OCI-M1 (cell line): ENCODE data around the gene TFIP11.
A peak's percentile ranks its signal among the peaks of the same experiment; 100 is the strongest.

Source experiments
- DNase-seq: peaks from one replicate; lab custom pipeline; 2025; lab: John Stamatoyannopoulos, UW

Gene TFIP11

DNA sequence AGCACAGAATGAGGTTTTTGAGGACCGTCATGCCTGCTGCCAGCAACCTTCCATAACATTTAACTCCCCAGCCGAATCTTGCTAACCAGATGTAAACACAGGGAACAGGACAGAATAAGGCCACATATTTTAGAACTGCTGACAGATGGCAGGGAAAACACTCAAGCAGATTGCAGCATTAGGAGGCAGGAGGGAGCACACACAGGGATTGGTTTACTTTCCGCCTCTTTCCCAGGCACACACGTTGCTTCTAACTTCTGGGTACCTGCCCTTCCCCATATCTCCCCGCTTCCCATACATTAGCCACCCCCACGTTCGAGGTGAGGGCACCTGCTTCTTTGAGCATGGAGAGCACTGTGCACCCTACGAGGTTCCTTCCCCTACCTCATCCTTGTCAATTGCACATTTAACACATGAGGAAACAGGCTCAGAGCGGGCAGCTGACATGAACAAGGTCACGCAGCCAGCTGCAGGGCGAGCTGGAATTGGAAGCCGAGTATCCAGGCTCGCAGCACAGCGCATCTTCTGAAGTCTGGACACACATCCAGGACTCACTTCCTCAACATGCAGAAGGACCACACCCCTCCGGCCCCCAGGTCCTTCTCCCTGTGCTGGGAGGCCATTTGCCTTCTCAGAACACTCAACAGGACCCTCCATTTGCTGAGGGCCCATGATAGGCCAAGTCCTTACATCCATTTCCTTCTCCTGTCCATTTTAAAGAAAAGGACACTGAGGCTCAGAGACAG is 64.5 kb downstream of the TFIP11 start:
- DNase-seq = no peak

DNA sequence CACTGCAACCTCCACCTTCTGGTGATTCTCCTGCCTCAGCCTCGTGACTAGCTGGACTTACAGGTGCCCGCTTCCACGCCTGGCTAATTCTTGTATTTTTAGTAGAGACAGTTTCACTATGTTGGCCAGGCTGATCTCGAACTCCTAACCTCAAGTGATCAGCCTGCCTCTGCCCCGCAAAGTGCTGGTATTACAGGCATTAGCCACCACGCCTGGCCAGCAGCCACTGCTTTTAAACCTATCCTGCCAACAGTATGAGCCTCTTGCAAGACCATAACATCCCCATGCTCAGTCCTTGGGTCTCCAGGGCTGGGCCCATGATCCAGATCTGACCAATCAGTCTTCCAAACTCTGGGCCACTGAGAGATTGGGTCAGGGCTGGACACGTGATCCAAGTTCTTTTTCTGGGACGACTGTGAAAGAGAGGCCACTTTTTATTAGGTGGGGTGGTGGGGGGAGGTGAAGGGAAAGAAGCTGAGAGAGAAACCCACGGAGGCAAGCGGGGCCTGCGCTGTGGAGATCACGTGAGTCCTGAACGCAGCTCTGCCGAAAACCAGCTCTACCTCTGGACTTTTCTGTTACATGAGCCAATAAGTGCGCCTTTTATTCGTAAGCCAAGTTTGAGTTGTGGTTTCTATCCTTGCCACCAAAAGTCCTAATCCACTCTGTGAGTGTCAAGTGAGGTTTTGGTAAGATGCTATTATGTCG is 65.3 kb downstream of the TFIP11 start:
- DNase-seq = no peak

DNA sequence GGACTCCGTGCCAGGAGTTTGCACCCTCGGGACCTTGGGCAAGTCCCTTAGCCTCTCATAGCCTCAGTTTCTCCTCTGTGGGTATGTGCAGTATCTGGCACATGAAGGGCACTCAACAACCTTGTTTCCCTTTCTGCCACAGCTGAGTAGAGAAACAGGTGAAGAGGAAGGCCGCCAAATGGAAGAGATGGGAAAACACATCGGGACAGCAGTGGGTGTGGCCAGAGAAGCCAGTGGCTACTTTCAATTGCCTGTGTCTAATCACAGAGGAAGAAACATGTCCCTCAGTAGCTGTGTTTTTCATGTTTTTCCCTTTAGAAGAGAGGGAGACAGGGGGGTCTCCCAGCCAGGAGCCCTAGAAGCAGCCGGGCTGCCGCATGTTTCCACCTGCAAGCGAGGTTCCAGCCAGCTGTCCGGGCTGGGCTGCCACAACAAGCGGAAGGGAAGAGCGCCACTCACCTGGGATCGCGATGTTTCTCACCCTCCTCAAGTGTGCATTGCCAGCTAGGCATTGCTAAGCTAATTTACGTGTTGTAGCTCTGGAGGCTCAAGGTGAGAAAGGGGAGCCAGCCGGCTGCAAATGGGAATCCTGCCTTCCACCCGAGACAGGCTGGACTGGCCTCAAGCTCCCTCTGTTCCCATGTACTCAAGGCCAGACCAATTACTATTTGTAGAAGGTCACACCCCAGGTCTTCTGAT is 66.5 kb downstream of the TFIP11 start:
- no peak for DNase-seq

DNA sequence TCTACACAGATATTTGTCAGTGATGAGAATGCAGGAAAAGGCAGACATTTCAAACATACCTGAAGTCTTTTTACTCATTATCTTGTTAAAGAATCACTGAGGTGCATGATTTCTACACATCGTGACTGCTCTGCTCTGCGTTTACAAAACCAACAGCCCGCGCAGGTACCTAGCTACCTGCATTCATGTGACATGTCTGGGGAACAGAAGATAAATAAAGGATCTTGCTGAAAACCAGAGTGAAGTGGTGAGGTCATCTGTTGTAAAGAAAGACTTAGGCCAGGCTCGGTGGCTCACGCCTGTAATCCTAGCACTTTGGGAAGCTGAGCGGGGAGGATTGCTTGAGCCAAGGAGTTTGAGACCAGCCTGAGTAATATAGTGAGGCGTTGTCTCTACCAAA is 67.5 kb downstream of the TFIP11 start:
- no peak for DNase-seq

DNA sequence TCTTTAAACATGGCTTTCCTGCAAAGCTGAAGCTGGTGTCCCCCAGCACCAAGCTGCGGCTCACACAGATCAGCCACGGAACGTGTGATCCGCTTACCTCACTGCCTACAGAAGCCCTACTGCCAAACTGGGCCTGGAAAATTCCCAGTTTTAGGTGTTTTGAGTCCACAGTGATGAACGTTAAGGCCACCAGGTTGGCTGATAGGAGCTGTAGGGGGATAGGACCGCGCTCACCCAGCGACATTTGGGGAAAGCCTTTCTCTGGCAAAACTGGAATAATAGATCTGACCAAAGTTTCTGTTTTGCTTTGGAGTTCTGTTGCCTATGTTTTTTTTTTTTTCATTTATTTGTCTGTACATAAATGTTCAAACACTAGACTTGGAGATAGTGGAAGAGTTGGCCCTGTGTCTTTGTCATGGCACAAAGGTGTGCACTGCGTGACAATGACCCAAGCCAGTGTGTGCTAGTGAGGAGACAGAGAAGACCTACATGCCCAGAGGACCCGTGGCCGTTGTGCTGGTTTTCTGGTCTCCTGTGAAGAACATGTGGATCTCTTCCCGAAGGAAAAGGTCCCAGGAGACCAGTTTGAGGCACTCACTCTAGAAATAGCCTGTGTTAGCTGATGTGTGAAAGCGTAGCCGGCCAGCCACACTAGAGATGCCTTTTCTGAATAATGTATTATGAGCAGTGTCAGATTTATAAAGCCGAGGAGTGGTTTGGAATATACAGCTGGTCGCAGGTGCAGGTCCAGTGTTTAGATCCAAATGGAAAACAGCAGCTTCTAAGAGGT is 68.2 kb downstream of the TFIP11 start:
- no peak for DNase-seq

DNA sequence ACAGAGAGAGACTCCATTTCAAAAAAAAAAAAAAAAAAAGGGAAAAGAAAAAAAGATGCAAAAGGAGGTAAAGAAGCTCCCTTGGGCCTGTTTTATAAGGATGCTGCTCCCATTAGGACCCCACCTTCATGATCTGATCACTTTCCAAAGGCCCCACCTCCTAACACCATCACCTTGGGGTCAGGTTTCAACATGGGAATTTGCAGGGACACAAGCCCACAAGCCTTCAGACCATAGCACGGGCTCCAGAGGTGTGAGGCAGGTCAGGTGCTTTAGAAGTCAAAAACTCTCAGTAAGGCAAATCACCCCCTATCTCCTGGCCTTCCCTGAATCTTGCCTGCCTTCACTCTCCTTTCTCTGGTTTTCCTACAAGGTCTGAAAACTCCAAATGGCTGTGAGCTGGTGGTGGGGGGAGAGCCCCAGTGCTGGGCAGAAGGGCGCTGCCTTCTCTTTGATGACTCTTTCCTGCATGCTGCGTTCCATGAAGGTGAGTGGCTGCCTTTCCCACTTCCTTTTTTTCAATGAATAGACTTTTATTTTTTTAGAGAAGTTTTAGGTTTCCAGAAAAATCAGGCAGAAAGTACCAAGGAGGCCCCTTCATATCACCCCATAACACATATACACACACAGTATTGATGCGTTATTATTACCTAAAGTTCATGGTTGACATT is 70.1 kb downstream of the TFIP11 start:
- DNase-seq = peak; percentile 37
